IPS-NIHi7 (cell line): ENCODE data around the gene GMDS.

Source experiments
- DNase-seq: peaks from one replicate; pipeline ENCODE4 v3.0.0; 2012; ENCODE audit warnings: mixed read lengths; ENCODE audit errors: extremely low spot score

Gene GMDS

GRCh38 chr6:1625794-1626435 is 619.5 kb downstream of the GMDS start:
- DNase-seq: no peak

GRCh38 chr6:1624851-1625781 is 620.3 kb downstream of the GMDS start:
- peak; percentile 50 for DNase-seq

- no peak for DNase-seq
Measured at GRCh38 chr6:1624058-1624850, 621.2 kb downstream of the GMDS start.

GRCh38 chr6:1623769-1624057 is 621.7 kb downstream of the GMDS start:
- DNase-seq: no peak

- DNase-seq: no peak
Measured at GRCh38 chr6:1622851-1623768, 622.3 kb downstream of the GMDS start.

- no peak for DNase-seq
Measured at GRCh38 chr6:1622220-1622850, 623.1 kb downstream of the GMDS start.

- no peak for DNase-seq
Measured at GRCh38 chr6:1621070-1621701, 624.2 kb downstream of the GMDS start.

- DNase-seq: no peak
Measured at GRCh38 chr6:1620504-1621069, 624.8 kb downstream of the GMDS start.

GRCh38 chr6:1619673-1620503 is 625.5 kb downstream of the GMDS start:
- peak; percentile 81 for DNase-seq

GRCh38 chr6:1619098-1619672 is 626.2 kb downstream of the GMDS start:
- no peak for DNase-seq

GRCh38 chr6:1618311-1619097 is 626.9 kb downstream of the GMDS start:
- no peak for DNase-seq

GRCh38 chr6:1617466-1618310 is 627.7 kb downstream of the GMDS start:
- DNase-seq: no peak

- no peak for DNase-seq
Measured at GRCh38 chr6:1616701-1617463, 628.5 kb downstream of the GMDS start.

GRCh38 chr6:1615853-1616420 is 629.5 kb downstream of the GMDS start:
- no peak for DNase-seq

- no peak for DNase-seq
Measured at GRCh38 chr6:1615151-1615852, 630.1 kb downstream of the GMDS start.
